ENCODE measurements around the gene LRRC4C. TPM values are rescaled to one million over a fixed set of nuclear protein-coding genes. Genes with fewer than 3 reads are reported as not detected.

LRRC4C gene
- total RNA-seq, 1 donor from 2014 or later: 0.64 TPM

DNA sequence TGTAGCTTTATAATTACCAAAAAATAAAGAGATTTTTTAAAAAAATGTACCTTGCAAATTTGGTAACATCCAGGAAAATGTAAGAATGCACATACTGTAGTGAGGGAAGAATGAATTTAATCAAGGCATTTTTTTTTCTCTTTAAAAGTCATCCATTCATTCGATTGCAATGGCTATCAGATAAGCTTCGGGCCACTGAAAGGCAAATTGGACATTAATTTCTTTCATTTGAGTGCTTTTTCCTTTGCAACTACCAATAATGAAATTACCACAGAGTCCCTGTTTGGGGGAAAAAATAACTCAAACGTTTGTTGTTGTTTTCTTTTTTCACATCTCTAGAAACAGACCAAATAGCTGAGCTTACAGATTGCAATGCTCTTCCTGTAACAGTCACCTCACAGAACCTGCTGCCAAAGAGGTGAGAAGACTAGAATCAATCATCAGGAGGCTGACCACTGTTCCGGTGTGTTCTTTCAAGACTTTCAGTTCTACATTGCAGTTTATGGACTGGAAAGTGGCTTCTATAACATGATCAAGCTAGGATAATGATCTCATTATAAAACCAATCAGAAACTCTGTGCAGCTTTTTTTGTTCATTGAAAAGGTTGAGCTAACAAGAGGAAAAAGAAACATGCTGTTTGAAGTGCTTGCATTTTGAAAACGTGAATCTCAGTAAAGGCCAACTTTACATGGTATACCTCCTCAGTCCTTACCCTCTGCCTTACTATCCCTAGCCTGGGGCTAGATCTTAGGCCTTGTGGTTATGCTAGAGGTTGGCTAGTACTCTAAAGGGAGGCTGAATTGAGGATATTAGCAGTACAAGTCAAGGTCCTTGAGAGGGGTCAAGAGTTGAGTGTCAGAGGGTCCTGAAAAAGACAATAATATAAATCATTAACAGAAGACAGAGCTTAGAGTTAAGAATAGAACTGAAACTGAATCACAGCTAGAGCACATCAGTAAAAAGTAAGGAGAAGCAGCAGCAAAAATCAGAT, 1276.1 kb downstream of the LRRC4C start:
- TF ChIP-seq, protein P1, sequence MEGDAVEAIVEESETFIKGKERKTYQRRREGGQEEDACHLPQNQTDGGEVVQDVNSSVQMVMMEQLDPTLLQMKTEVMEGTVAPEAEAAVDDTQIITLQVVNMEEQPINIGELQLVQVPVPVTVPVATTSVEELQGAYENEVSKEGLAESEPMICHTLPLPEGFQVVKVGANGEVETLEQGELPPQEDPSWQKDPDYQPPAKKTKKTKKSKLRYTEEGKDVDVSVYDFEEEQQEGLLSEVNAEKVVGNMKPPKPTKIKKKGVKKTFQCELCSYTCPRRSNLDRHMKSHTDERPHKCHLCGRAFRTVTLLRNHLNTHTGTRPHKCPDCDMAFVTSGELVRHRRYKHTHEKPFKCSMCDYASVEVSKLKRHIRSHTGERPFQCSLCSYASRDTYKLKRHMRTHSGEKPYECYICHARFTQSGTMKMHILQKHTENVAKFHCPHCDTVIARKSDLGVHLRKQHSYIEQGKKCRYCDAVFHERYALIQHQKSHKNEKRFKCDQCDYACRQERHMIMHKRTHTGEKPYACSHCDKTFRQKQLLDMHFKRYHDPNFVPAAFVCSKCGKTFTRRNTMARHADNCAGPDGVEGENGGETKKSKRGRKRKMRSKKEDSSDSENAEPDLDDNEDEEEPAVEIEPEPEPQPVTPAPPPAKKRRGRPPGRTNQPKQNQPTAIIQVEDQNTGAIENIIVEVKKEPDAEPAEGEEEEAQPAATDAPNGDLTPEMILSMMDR (IDR thresholded peaks at IDR 0.05; ENCODE audit: partially characterized antibody, unreplicated experiment): no peak
- H3K27ac Mint-ChIP-seq (ENCODE audit: unreplicated experiment): no peak overlapping the region

DNA sequence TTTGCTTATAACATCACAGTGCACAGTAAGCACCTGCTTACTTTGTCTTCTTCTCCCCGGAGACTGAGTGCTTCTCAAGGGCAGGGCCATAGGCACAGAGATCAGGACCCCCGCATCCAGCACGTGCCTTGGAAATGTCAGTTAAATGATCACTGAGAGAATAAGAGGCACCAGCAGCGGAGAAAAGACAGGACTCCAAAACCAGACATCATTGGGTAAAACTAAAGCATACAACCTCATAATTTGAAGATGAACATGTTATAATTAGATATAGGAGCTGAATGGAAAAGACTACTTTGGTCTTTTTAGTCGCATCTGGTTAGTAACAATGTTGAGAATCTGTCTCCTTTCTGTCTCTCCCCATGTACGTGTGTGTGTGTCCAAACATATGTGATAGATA, 1279.9 kb downstream of the LRRC4C start:
- no peak overlapping the region for H3K4me3 Mint-ChIP-seq (ENCODE audit: unreplicated experiment)
- H3K27me3 Mint-ChIP-seq (ENCODE audit: unreplicated experiment): no peaks in the 10 kb centered on the region
- no peak overlapping the region for H3K27ac Mint-ChIP-seq (ENCODE audit: unreplicated experiment)
- peaks cover 2% of the 10 kb centered on the region for H3K9me3 Mint-ChIP-seq (ENCODE audit: unreplicated experiment)
- DNase-seq: no peak
- H3K4me1 Mint-ChIP-seq (ENCODE audit: low read depth, unreplicated experiment): no peaks in the 10 kb centered on the region
- no peaks in the 10 kb centered on the region for H3K36me3 Mint-ChIP-seq (ENCODE audit: unreplicated experiment)
- TF ChIP-seq, protein P1 (IDR thresholded peaks at IDR 0.05; ENCODE audit: partially characterized antibody, unreplicated experiment): no peak

More for the DNA sequence above, 1276.1 kb downstream of the LRRC4C start:
- DNase-seq: no peak
- Mint-ChIP-seq H3K4me3 (ENCODE audit: unreplicated experiment) (no peak overlapping the region), H3K27me3 (ENCODE audit: unreplicated experiment) (no peaks in the 10 kb centered on the region), H3K36me3 (ENCODE audit: unreplicated experiment) (no peaks in the 10 kb centered on the region), H3K4me1 (ENCODE audit: low read depth, unreplicated experiment) (peaks cover 3% of the 10 kb centered on the region), H3K9me3 (ENCODE audit: unreplicated experiment) (peaks cover 2% of the 10 kb centered on the region)

DNA sequence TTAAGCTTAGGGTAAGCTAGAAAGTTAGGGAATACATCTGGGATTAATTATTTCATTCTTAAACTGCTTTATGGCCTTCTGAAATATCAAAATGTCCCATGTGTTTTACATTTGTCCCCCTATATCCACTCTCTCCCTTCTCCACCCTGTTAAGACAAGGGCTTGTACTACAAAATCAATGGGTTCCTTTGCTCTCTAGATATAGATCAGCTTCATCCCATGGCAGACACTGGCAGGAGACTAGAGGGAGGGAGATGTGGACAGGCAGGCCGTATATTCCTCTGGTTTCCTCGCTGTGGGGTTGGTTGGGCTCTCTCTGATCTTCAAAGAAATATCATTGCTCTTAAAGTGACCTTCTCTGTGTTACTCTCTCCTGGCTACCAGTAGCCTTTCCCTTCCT, 1281.0 kb downstream of the LRRC4C start:
- TF ChIP-seq, protein P1 (IDR thresholded peaks at IDR 0.05; ENCODE audit: partially characterized antibody, unreplicated experiment): no peak
- H3K9me3 Mint-ChIP-seq (ENCODE audit: unreplicated experiment): no peaks in the 10 kb centered on the region
- H3K4me3 Mint-ChIP-seq (ENCODE audit: unreplicated experiment): no peak overlapping the region
- H3K36me3 Mint-ChIP-seq (ENCODE audit: unreplicated experiment): no peaks in the 10 kb centered on the region
- no peak overlapping the region for H3K27ac Mint-ChIP-seq (ENCODE audit: unreplicated experiment)
- H3K27me3 Mint-ChIP-seq (ENCODE audit: unreplicated experiment): no peaks in the 10 kb centered on the region
- H3K4me1 Mint-ChIP-seq (ENCODE audit: low read depth, unreplicated experiment): no peaks in the 10 kb centered on the region
- no peak for DNase-seq

DNA sequence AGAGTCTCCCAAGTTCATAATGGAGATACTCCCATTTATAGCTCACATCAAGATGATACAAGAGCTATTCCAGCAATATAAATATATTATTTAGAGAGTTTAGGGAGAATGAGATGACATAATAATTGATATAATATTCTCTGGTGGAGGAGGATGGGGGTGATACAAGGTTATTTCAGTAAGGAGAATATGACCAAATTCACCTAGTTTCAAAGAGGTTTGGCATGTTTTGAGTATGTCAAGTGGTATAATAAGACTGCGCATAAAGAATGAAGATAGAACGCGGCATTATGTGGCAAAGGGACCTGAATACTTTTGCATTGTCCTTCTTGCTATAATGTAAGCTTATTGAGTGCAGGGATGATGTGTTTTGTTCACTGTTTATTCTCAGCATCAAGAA, 1283.5 kb downstream of the LRRC4C start:
- no peaks in the 10 kb centered on the region for H3K27me3 Mint-ChIP-seq (ENCODE audit: unreplicated experiment)
- no peak for DNase-seq
- no peaks in the 10 kb centered on the region for H3K4me1 Mint-ChIP-seq (ENCODE audit: low read depth, unreplicated experiment)
- TF ChIP-seq, protein P1 (IDR thresholded peaks at IDR 0.05; ENCODE audit: partially characterized antibody, unreplicated experiment): no peak
- no peaks in the 10 kb centered on the region for H3K9me3 Mint-ChIP-seq (ENCODE audit: unreplicated experiment)
- H3K27ac Mint-ChIP-seq (ENCODE audit: unreplicated experiment): no peak overlapping the region
- no peak overlapping the region for H3K4me3 Mint-ChIP-seq (ENCODE audit: unreplicated experiment)
- H3K36me3 Mint-ChIP-seq (ENCODE audit: unreplicated experiment): no peaks in the 10 kb centered on the region

DNA sequence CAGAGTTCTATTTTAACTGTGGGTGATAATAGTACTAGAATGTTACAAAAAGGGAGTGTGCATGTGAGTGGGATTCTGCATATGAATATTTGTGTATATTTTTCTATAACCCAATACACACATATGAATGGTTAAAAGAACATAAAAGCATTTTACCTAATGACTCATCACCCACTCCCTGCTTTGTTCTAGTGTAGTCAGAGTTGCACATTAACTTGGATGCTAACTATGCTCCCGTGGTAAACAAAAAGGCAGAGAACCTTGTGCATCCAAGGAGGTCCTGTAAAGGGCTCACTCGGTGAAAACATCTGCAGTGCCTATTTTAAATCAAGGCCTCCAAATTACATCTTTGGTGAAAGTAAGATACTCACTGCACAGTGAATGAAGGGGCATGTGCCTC, 1289.4 kb downstream of the LRRC4C start:
- Mint-ChIP-seq H3K36me3 (ENCODE audit: unreplicated experiment) (peaks cover 3% of the 10 kb centered on the region), H3K4me3 (ENCODE audit: unreplicated experiment) (no peak overlapping the region), H3K9me3 (ENCODE audit: unreplicated experiment) (no peaks in the 10 kb centered on the region), H3K4me1 (ENCODE audit: low read depth, unreplicated experiment) (no peaks in the 10 kb centered on the region), H3K27me3 (ENCODE audit: unreplicated experiment) (no peaks in the 10 kb centered on the region), H3K27ac (ENCODE audit: unreplicated experiment) (no peak overlapping the region)
- DNase-seq: no peak
- TF ChIP-seq, protein P1 (IDR thresholded peaks at IDR 0.05; ENCODE audit: partially characterized antibody, unreplicated experiment): no peak
